Activated T-cell treated with anti-CD3 and anti-CD28 coated beads, Interleukin-2, amount 50 U/mL, for 1 hour (primary cell): ENCODE results near the gene GNB5.
A peak's percentile ranks its signal among the peaks of the same experiment; 100 is the strongest.

Experiments
- DNase-seq: peaks from one replicate; pipeline ENCODE4 v3.0.0-alpha.2; 2020

Gene GNB5

GRCh38 chr15:52139599-52140462 lies 51.4 kb downstream of the GNB5 start:
- peak; percentile 62 for DNase-seq

GRCh38 chr15:52137432-52138357 lies 53.5 kb downstream of the GNB5 start:
- no peak for DNase-seq

- DNase-seq, result no peak
Observed at GRCh38 chr15:52136442-52136980, 54.7 kb downstream of the GNB5 start.

- no peak for DNase-seq
Observed at GRCh38 chr15:52134502-52135144, 56.6 kb downstream of the GNB5 start.

- DNase-seq, result no peak
Observed at GRCh38 chr15:52133510-52134220, 57.5 kb downstream of the GNB5 start.

GRCh38 chr15:52132066-52132465 lies 59.1 kb downstream of the GNB5 start:
- no peak for DNase-seq

GRCh38 chr15:52128568-52128967 lies 62.6 kb downstream of the GNB5 start:
- DNase-seq, result no peak

- DNase-seq, result no peak
Observed at GRCh38 chr15:52124270-52124880, 66.8 kb downstream of the GNB5 start.

GRCh38 chr15:52121896-52122295 lies 69.3 kb downstream of the GNB5 start:
- DNase-seq, result no peak

- DNase-seq, result no peak
Observed at GRCh38 chr15:52121006-52121405, 70.2 kb downstream of the GNB5 start.

- DNase-seq, result no peak
Observed at GRCh38 chr15:52120488-52120887, 70.7 kb downstream of the GNB5 start.

GRCh38 chr15:52118969-52119749 lies 72.0 kb downstream of the GNB5 start:
- DNase-seq, result no peak

GRCh38 chr15:52117549-52117948 lies 73.6 kb downstream of the GNB5 start:
- no peak for DNase-seq

- DNase-seq, result no peak
Observed at GRCh38 chr15:52115598-52116427, 75.4 kb downstream of the GNB5 start.

- DNase-seq, result no peak
Observed at GRCh38 chr15:52114261-52115055, 76.7 kb downstream of the GNB5 start.

- DNase-seq, result no peak
Observed at GRCh38 chr15:52113708-52114107, 77.5 kb downstream of the GNB5 start.

- DNase-seq, result no peak
Observed at GRCh38 chr15:52113235-52113634, 78.0 kb downstream of the GNB5 start.

- peak; percentile 64 for DNase-seq
Observed at GRCh38 chr15:52112203-52112750, 78.9 kb downstream of the GNB5 start.
